HG03060 (cell line): ENCODE data around the gene TSTD2.

ENCODE experiments used
- ATAC-seq: cut with Tn5 transposase; IDR thresholded peaks from one replicate; pipeline ENCODE4 v1.9.1; 2021; ENCODE audit warnings: low read depth, moderate number of reproducible peaks; ENCODE audit not compliant: unreplicated experiment

TSTD2 gene

GRCh38 chr9:97565262-97565661, 67.9 kb downstream of the TSTD2 start:
- ATAC-seq, result no peak

- no peak for ATAC-seq
Observed at GRCh38 chr9:97564291-97565175, 68.6 kb downstream of the TSTD2 start.

GRCh38 chr9:97563458-97564135, 69.6 kb downstream of the TSTD2 start:
- no peak for ATAC-seq

- ATAC-seq, result no peak
Observed at GRCh38 chr9:97562542-97562941, 70.6 kb downstream of the TSTD2 start.

GRCh38 chr9:97561501-97561900, 71.7 kb downstream of the TSTD2 start:
- ATAC-seq, result no peak

GRCh38 chr9:97560851-97561250, 72.3 kb downstream of the TSTD2 start:
- ATAC-seq, result no peak

GRCh38 chr9:97560154-97560553, 73.0 kb downstream of the TSTD2 start:
- no peak for ATAC-seq

GRCh38 chr9:97559111-97559514, 74.1 kb downstream of the TSTD2 start:
- ATAC-seq, result peak; percentile 61

- peak; percentile 9 for ATAC-seq
Observed at GRCh38 chr9:97558701-97559101, 74.5 kb downstream of the TSTD2 start.

GRCh38 chr9:97557606-97558095, 75.5 kb downstream of the TSTD2 start:
- no peak for ATAC-seq

- no peak for ATAC-seq
Observed at GRCh38 chr9:97556721-97557605, 76.2 kb downstream of the TSTD2 start.

GRCh38 chr9:97556036-97556720, 77.0 kb downstream of the TSTD2 start:
- ATAC-seq, result no peak

GRCh38 chr9:97555164-97555563, 78.0 kb downstream of the TSTD2 start:
- no peak for ATAC-seq

- no peak for ATAC-seq
Observed at GRCh38 chr9:97554566-97555075, 78.5 kb downstream of the TSTD2 start.

GRCh38 chr9:97553841-97554240, 79.3 kb downstream of the TSTD2 start:
- ATAC-seq, result no peak

- no peak for ATAC-seq
Observed at GRCh38 chr9:97553141-97553540, 80.0 kb downstream of the TSTD2 start.

- no peak for ATAC-seq
Observed at GRCh38 chr9:97551308-97551707, 81.9 kb downstream of the TSTD2 start.

GRCh38 chr9:97550386-97550785, 82.8 kb downstream of the TSTD2 start:
- ATAC-seq, result no peak
